A549 (cell line): ENCODE results near the gene PARVB.

Source experiments
- ATOH8 ChIP-seq: fragments of 250-450 bp; sonication (Bioruptor Pico); IDR thresholded peaks from 2 replicates; pipeline ENCODE4 v1.5.0; 2020; ENCODE audit warnings: low read depth, mild to moderate bottlenecking, moderate library complexity
- CBX8 ChIP-seq: fragments of 200-600 bp; sonication (generic); IDR thresholded peaks from 2 replicates; pipeline ENCODE4 v1.6.1; 2016
- CEBPB ChIP-seq, 2 experiments: fragments of >200 bp in 1 of 2; sonication (Bioruptor Twin) in 1 of 2; formaldehyde crosslinking in 1 of 2; IDR thresholded peaks; 2 replicates each; pipeline ENCODE4 v1.6.1; 2012 to 2016
- CHD2 ChIP-seq: fragments of 150-350 bp; IDR thresholded peaks from 2 replicates; pipeline ENCODE4 v1.6.1; 2014; ENCODE audit warnings: low read length; ENCODE audit not compliant: partially characterized antibody
- CTCF ChIP-seq: fragments of >200 bp; sonication (Bioruptor Twin); formaldehyde crosslinking; IDR thresholded peaks from 3 replicates; pipeline ENCODE4 v1.5.1; 2016
- HMGXB4 ChIP-seq: fragments of 250-450 bp; sonication (Bioruptor Pico); IDR thresholded peaks from 2 replicates; pipeline ENCODE4 v1.5.0; 2021; ENCODE audit warnings: mild to moderate bottlenecking, moderate library complexity, borderline replicate concordance
- KDM1A ChIP-seq: fragments of 200-600 bp; sonication (generic); IDR thresholded peaks from 2 replicates; pipeline ENCODE4 v1.6.1; 2016; ENCODE audit warnings: low read depth, mild to moderate bottlenecking
- POLR2A ChIP-seq: IDR thresholded peaks from 2 replicates; pipeline ENCODE4 v1.6.1; 2012; ENCODE audit warnings: mild to moderate bottlenecking, low read length
- POLR2AphosphoS2 ChIP-seq: conservative IDR thresholded peaks from 2 replicates; pipeline ENCODE4 v1.6.1; 2012; ENCODE audit warnings: low read length, improper control_type of control experiment, inconsistent platforms
- REST ChIP-seq: fragments of 200-600 bp; sonication (generic); IDR thresholded peaks from 2 replicates; pipeline ENCODE4 v1.6.1; 2016; ENCODE audit warnings: antibody characterized with exemption, mild to moderate bottlenecking, moderate library complexity
- RFX5 ChIP-seq: fragments of 450-650 bp; IDR thresholded peaks from 2 replicates; pipeline ENCODE4 v1.7.1; 2014; ENCODE audit warnings: antibody characterized with exemption, mild to moderate bottlenecking, moderate library complexity
- SMC3 ChIP-seq: fragments of >200 bp; sonication (Bioruptor Twin); formaldehyde crosslinking; IDR thresholded peaks from 3 replicates; pipeline ENCODE4 v1.6.1; 2018; ENCODE audit warnings: inconsistent platforms
- USF2 ChIP-seq: fragments of 450-650 bp; IDR thresholded peaks from 2 replicates; pipeline ENCODE4 v1.6.1; 2014; ENCODE audit warnings: antibody characterized with exemption

- TF ChIP-seq POLR2A, result no peak
- no peak for TF ChIP-seq POLR2AphosphoS2
- TF ChIP-seq USF2, result no peak
- no peak for TF ChIP-seq CTCF
- no peak for TF ChIP-seq KDM1A
- no peak for TF ChIP-seq CHD2
- TF ChIP-seq RFX5, result no peak
- no peak for TF ChIP-seq SMC3
- TF ChIP-seq CEBPB (IDR thresholded peaks at IDR 0.05), result no peak
- TF ChIP-seq HMGXB4 (CRISPR knock-in tag), result no peak
- no peak for TF ChIP-seq REST
- no peak for TF ChIP-seq CBX8
- TF ChIP-seq ATOH8 (CRISPR knock-in tag), result no peak
Observed at GRCh38 chr22:44196731-44197131, 172.6 kb downstream of the PARVB start.
